Type B pancreatic cell (in vitro differentiated cells): Measurements from ENCODE around the gene KPTN. TPM values are rescaled to one million over a fixed set of nuclear protein-coding genes. Genes with fewer than 3 reads are reported as not detected.

Experiments
- DNase-seq: peaks from one replicate; pipeline ENCODE4 v3.0.0; 2021; ENCODE audit warnings: mixed read lengths; ENCODE audit not compliant: unreplicated experiment; ENCODE audit errors: extremely low spot score
- H3K27ac Mint-ChIP-seq: 2 replicates; pipeline ENCODE4 v1.8.0; 2021; ENCODE audit warnings: mild to moderate bottlenecking, mixed read lengths
- H3K27me3 Mint-ChIP-seq: 2 replicates; pipeline ENCODE4 v1.8.0; 2021; ENCODE audit warnings: mixed read lengths
- H3K36me3 Mint-ChIP-seq: 2 replicates; pipeline ENCODE4 v1.8.0; 2021; ENCODE audit warnings: mixed read lengths
- H3K4me1 Mint-ChIP-seq: one replicate; pipeline ENCODE4 v1.8.0; 2021; ENCODE audit warnings: mixed read lengths; ENCODE audit not compliant: unreplicated experiment
- H3K4me3 Mint-ChIP-seq: 2 replicates; pipeline ENCODE4 v1.8.0; 2021; ENCODE audit warnings: mild to moderate bottlenecking, mixed read lengths
- H3K9me3 Mint-ChIP-seq: 2 replicates; pipeline ENCODE4 v1.8.0; 2021; ENCODE audit warnings: mixed read lengths
- CTCF ChIP-seq: fragments of 200-600 bp; sonication (generic); conservative IDR thresholded peaks from 2 replicates; pipeline ENCODE4 v1.5.0; 2021; ENCODE audit warnings: antibody characterized with exemption, mild to moderate bottlenecking
- total RNA-seq: library from RNA; stranded (reverse); gene quantifications from 2 replicates; pipeline ENCODE4 v1.2.1, GENCODE V29; 2021; ENCODE audit warnings: low replicate concordance

KPTN gene
- total RNA-seq, 1 donor from 2014 or later, result 21.2 TPM

GRCh38 chr19:47521473-47522180 is 37.6 kb upstream of the KPTN start:
- Mint-ChIP-seq H3K36me3 (no peaks in the 10 kb centered on the region), H3K9me3 (no peaks in the 10 kb centered on the region), H3K27me3 (peaks cover 27% of the 10 kb centered on the region), H3K4me3 (no peak overlapping the region), H3K27ac (no peak overlapping the region), H3K4me1 (no peaks in the 10 kb centered on the region)
- no peak for TF ChIP-seq CTCF
- DNase-seq, result no peak

GRCh38 chr19:47520839-47521238 is 36.8 kb upstream of the KPTN start:
- Mint-ChIP-seq H3K4me1 (no peaks in the 10 kb centered on the region), H3K9me3 (no peaks in the 10 kb centered on the region), H3K27ac (no peak overlapping the region), H3K27me3 (peaks cover 25% of the 10 kb centered on the region), H3K4me3 (no peak overlapping the region), H3K36me3 (no peaks in the 10 kb centered on the region)
- TF ChIP-seq CTCF, result no peak
- no peak for DNase-seq

- Mint-ChIP-seq H3K27me3 (peaks cover 25% of the 10 kb centered on the region), H3K36me3 (no peaks in the 10 kb centered on the region), H3K4me1 (peaks cover 4% of the 10 kb centered on the region), H3K4me3 (no peak overlapping the region), H3K27ac (no peak overlapping the region), H3K9me3 (no peaks in the 10 kb centered on the region)
- DNase-seq, result no peak
- TF ChIP-seq CTCF, result no peak
These were observed 36.4 kb upstream of the KPTN start for GRCh38 chr19:47520343-47520806.

- no peaks in the 10 kb centered on the region for H3K9me3 Mint-ChIP-seq
- no peak overlapping the region for H3K4me3 Mint-ChIP-seq
- H3K4me1 Mint-ChIP-seq, result peaks cover 9% of the 10 kb centered on the region
- no peak for TF ChIP-seq CTCF
- H3K27ac Mint-ChIP-seq, result no peak overlapping the region
- H3K27me3 Mint-ChIP-seq, result peaks cover 22% of the 10 kb centered on the region
- no peaks in the 10 kb centered on the region for H3K36me3 Mint-ChIP-seq
- DNase-seq, result no peak
These were observed 34.8 kb upstream of the KPTN start for GRCh38 chr19:47518854-47519253.

GRCh38 chr19:47518139-47518538 is 34.1 kb upstream of the KPTN start:
- Mint-ChIP-seq H3K27me3 (peaks cover 19% of the 10 kb centered on the region), H3K4me1 (peaks cover 14% of the 10 kb centered on the region), H3K9me3 (no peaks in the 10 kb centered on the region), H3K27ac (no peak overlapping the region), H3K4me3 (no peak overlapping the region), H3K36me3 (no peaks in the 10 kb centered on the region)
- DNase-seq, result no peak
- no peak for TF ChIP-seq CTCF
